Measurements from ENCODE around the gene ISL1. TPM values are rescaled to one million over a fixed set of nuclear protein-coding genes. Genes with fewer than 3 reads are reported as not detected.

Gene ISL1
- total and polyA plus RNA-seq, 2 of the 8 experiments (the other 6 are each of a cell fraction or from before 2014, with no cell fraction given): 0.05 to 0.19 TPM

GRCh38 chr5:51389577-51390463 lies 6.6 kb downstream of the ISL1 start:
- WGBS, 2 experiments (ENCODE audit: extremely low coverage in 1 of 2, insufficient coverage in 1 of 2, insufficient read length in 1 of 2, insufficient replicate concordance in 2 of 2, low coverage in 1 of 2, low lambda C conversion rate in 2 of 2, missing lambda C conversion rate in 1 of 2): 1% methylated on average over 53 of the region's 68 CpGs; no CpG with 5 or more reads in 1 of the 2 experiments
- Histone ChIP-seq H4K8ac (ENCODE audit: extremely low read depth, insufficient read depth, low read length) (peak overlapping the region; percentile 88), H3K9ac (replicated peaks in 1 of 4; ENCODE audit: extremely low read depth in 1 of 4, low read depth in 3 of 4, low read length in 3 of 4) (no peak overlapping the region), H2AK5ac (ENCODE audit: low read depth, low read length) (no peak overlapping the region), H4K91ac (replicated peaks; ENCODE audit: insufficient read length, low read length) (no peak overlapping the region), H2BK20ac (ENCODE audit: low read length) (0 out of 2 replicates have a peak overlapping the region, but pooled peaks have one; percentile 11), H3K79me2 (ENCODE audit: control insufficient read depth in 1 of 2, insufficient read depth in 2 of 2, low read length in 2 of 2) (no peaks in the 10 kb centered on the region), H2BK15ac (ENCODE audit: low read length) (peak overlapping the region; percentile 98; the same call in 1 of the 2 replicates), H3K56ac (replicated peaks; ENCODE audit: insufficient read length, low read depth, low read length) (no peak overlapping the region), H3K9me3 (ENCODE audit: insufficient read depth in 2 of 2, low read depth in 1 of 2, low read length in 1 of 2) (no peaks in the 10 kb centered on the region; a peak in 1 of 4 replicates), H3K4me3 (ENCODE audit: extremely low read depth in 1 of 4, insufficient read depth in 2 of 4, low read depth in 3 of 4, low read length in 4 of 4) (peak overlapping the region; percentile 29 to 59 (median 44); a peak in 7 of 8 replicates), H2BK120ac (replicated peaks; ENCODE audit: low read depth, low read length) (no peak overlapping the region), H3K27ac (ENCODE audit: low read depth, low read length) (no peak overlapping the region), H3K79me1 (ENCODE audit: low read depth, low read length) (no peaks in the 10 kb centered on the region), H3K4me1 (replicated peaks in 1 of 4; ENCODE audit: control insufficient read depth in 3 of 4, insufficient read depth in 4 of 4, low read length in 3 of 4) (peaks cover 11 to 33% (median 27%) of the 10 kb centered on the region in 4 experiments), H2AFZ (ENCODE audit: low read length) (peak overlapping the region; percentile 66; the same call in 1 of the 2 replicates), H3K18ac (ENCODE audit: extremely low read depth, low read length) (peak overlapping the region; percentile 34; the same call in 1 of the 2 replicates), H3K36me3 (ENCODE audit: control insufficient read depth in 2 of 4, insufficient read depth in 4 of 4, low read length in 3 of 4) (no peaks in the 10 kb centered on the region), H3K27me3 (replicated peaks in 1 of 4; ENCODE audit: control insufficient read depth in 3 of 4, extremely low read depth in 1 of 4, insufficient read depth in 3 of 4, low read length in 3 of 4) (peaks cover 67 to 100% (median 84%) of the 10 kb centered on the region in 4 experiments), H4K5ac (ENCODE audit: insufficient read length, low read depth, low read length) (no peak overlapping the region), H4K20me1 (replicated peaks in 1 of 2; ENCODE audit: control insufficient read depth in 1 of 2, insufficient read depth in 2 of 2, low read length in 2 of 2) (peaks cover 8 to 24% of the 10 kb centered on the region in 2 experiments), H3K14ac (ENCODE audit: insufficient read length) (no peak overlapping the region), H3K4me2 (ENCODE audit: insufficient read depth in 1 of 2, low read depth in 2 of 2, low read length in 2 of 2) (peak overlapping the region; percentile 98 to 99), H3K23me2 (ENCODE audit: low read depth, low read length) (peaks cover 14% of the 10 kb centered on the region), H3K23ac (ENCODE audit: insufficient read length) (no peak overlapping the region), H3K4ac (replicated peaks; ENCODE audit: insufficient read length, low read depth, low read length) (no peak overlapping the region), H2BK12ac (ENCODE audit: low read depth, low read length) (peak overlapping the region; percentile 56; the same call in 1 of the 2 replicates), H2BK5ac (ENCODE audit: low read depth, low read length) (peak overlapping the region; percentile 2; the same call in 1 of the 2 replicates)
- DNase-seq (ENCODE audit: low read depth in 1 of 2, low spot score in 2 of 2) (no peak), FAIRE-seq (no peak)
- ChIA-PET CTCF (ENCODE audit: partially characterized antibody) (interaction anchor here (1.1 to 3.1 kb wide), 2 partner anchors 8 to 426 kb away, joined by 4 to 19 read pairs; no protein-coding TSS in a partner anchor), POLR2A (ENCODE audit: partially characterized antibody) (interaction anchor here (1.1 to 1.5 kb wide), 3 partner anchors 10 to 423 kb away, joined by 4 read pairs; no protein-coding TSS in a partner anchor)
- TF ChIP-seq ATF3 (IDR thresholded peaks at IDR 0.05; ENCODE audit: insufficient read depth, low read depth, low read length) (no peak), SIRT6 (IDR thresholded peaks at IDR 0.05; ENCODE audit: low read length) (no peak)

Measured in H1 (cell line).